Pancreas (tissue), 10 donors: ENCODE measurements around the gene NIBAN1. TPM values are rescaled to one million over a fixed set of nuclear protein-coding genes. Genes with fewer than 3 reads are reported as not detected.
A peak's percentile ranks its signal among the peaks of the same experiment; 100 is the strongest.

Experiments used
- ATAC-seq, 4 donors: fragments of 200-7000 bp; cut with Tn5 transposase; one replicate each; pipeline versions ENCODE4 v1.8.0 to v1.9.1; 2020; ENCODE audit warnings: mild to moderate bottlenecking in 4 of 4, moderate library complexity in 4 of 4
- DNase-seq, 6 donors: peaks; one replicate each; pipeline ENCODE4 v3.0.0-alpha.2; 2020
- FAIRE-seq: peaks from 2 replicates; lab custom pipeline; 2012; peaks lifted over from hg19 to GRCh38; lab: Jason Lieb, UNC
- H3K27ac ChIP-seq, 4 donors: fragments of 200-600 bp; sonication (generic); 1 replicate in 3 of 4; 2 replicates in 1 of 4; pipeline versions ENCODE4 v1.5.0 to v1.8.0; 2020
- H3K27me3 ChIP-seq, 4 donors: fragments of 200-600 bp; one replicate each; pipeline ENCODE4 v1.8.0; 2021
- H3K36me3 ChIP-seq, 3 donors: fragments of 200-600 bp; sonication (generic) in 1 of 3; one replicate each; pipeline versions ENCODE4 v1.5.0 to v1.8.0; 2020 to 2021
- H3K4me1 ChIP-seq, 3 donors: fragments of 200-600 bp; one replicate each; pipeline ENCODE4 v1.8.0; 2021
- H3K4me3 ChIP-seq, 4 donors: fragments of 200-600 bp; sonication (generic) in 2 of 4; one replicate each; pipeline versions ENCODE4 v1.5.0 to v1.8.0; 2020 to 2021
- H3K9me3 ChIP-seq, 4 donors: fragments of 200-600 bp; one replicate each; pipeline ENCODE4 v1.8.0; 2021
- CTCF ChIP-seq, 4 donors: fragments of 200-600 bp; sonication (generic) in 3 of 4; IDR thresholded peaks; one replicate each; pipeline versions ENCODE4 v1.5.0 to v1.8.0; 2021; ENCODE audit warnings: antibody characterized with exemption in 4 of 4
- WGBS, 2 donors: extraction: QIAGEN DNeasy Blood & Tissue Kit; methylation state at CpG; one replicate each; pipeline ENCODE4 v1.1.7; 2013; 5-methylcytosine and 5-hydroxymethylcytosine counted together
- intact Hi-C, 3 donors: fragments of 100-400 bp; cut with DNase I; formaldehyde crosslinking; loops; one replicate each; pipeline versions ENCODE4 v1.11.1 to v1.14.2; 2022
- polyA plus RNA-seq, 2 donors: library from polyadenylated mRNA; stranded (reverse); fragments of 200-250 nt; gene quantifications; one replicate each; pipeline ENCODE4 v1.2.3, GENCODE V29; 2013
- total RNA-seq, 6 donors: library from RNA; stranded (reverse); fragmentation: NEBNext Ultra II Directional in 4 of 6; extraction: Animal tissue kit (Norgen Biotek cat#: 25700) in 4 of 6; gene quantifications; one replicate each; pipeline versions ENCODE4 v1.2.1 to v1.2.4, GENCODE V29; 2021 to 2023
- donor health status: healthy with polysubstance abuse.
- donor health status: DM: no; HTN: no; CAD: no; lungs with moderate emphysema.
- donor health status: DM: no; HTN: no; CAD: no.
- donor health status: control.
- donor health status: control.
- donor health status: Bipolar disorder and iron deficiency.
- donor health status: DM: yes; HTN: yes; CAD: no.
- donor health status: DM: no; HTN: no; CAD: no.
- donor health status: DM: no; HTN: no; CAD: no.
- donor health status: DM: yes; HTN: yes; CAD: no.

NIBAN1 gene
- total and polyA plus RNA-seq, 8 donors, result 5.7 to 75.2 (median 52.0) TPM

DNA sequence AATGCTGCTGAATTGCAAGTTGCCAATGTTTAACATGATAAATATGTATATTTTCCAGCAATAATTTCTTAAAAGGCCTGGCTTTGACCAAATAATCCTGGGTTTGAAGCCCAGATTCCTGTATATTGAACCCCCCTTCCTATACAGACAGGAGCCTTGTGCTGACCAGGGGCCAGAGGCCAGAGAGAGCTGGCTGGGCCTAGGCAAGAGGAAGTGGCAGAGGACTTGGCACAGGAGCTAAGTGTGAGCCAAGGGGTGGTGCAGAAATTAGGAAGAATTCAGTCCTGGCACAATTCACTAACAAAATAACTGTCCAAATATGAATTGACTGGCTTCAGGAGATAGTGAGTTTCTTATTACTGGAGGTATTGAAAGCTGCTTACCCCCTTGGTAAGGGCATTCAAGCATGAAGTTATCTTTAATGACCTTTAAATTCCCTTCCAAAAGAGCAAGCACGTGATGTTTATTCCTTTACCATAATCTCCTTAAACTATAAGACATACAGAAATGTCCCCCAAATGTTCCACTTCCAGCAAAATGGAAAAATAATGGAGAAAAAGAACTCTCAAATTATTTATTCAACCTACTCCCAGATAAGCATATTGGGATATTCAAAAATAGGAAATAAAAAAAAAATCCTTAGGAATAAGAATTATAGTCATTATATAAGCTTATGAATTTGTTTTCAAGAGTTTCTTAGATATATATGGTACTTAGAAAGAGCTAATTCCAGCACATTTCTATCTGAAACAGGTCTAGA lies 26.6 kb downstream of the NIBAN1 start:
- Histone ChIP-seq H3K27ac (no peak overlapping the region), H3K9me3 (no peaks in the 10 kb centered on the region), H3K4me3 (no peak overlapping the region), H3K4me1 (peaks cover 0 to 20% (median 3%) of the 10 kb centered on the region in 3 donors), H3K27me3 (no peaks in the 10 kb centered on the region), H3K36me3 (no peaks in the 10 kb centered on the region)
- no peak for DNase-seq
- no peak for TF ChIP-seq CTCF (IDR thresholded peaks at IDR 0.05)
- FAIRE-seq, result no peak
- WGBS, 2 donors, result 20 to 29% methylated on average over 1 of the region's 1 CpG
- peak in 2 of 4 donors; percentile 34 to 58 for ATAC-seq
- intact Hi-C loops, result no loop called here

GRCh38 chr1:184945678-184946412 lies 28.5 kb downstream of the NIBAN1 start:
- intact Hi-C loops, result no loop called here
- Histone ChIP-seq H3K4me1 (peaks cover 0 to 20% (median 7%) of the 10 kb centered on the region in 3 donors), H3K4me3 (no peak overlapping the region), H3K36me3 (no peaks in the 10 kb centered on the region), H3K27me3 (no peaks in the 10 kb centered on the region), H3K9me3 (no peaks in the 10 kb centered on the region), H3K27ac (peak overlapping the region in 2 of 4 donors; percentile 18 to 19)
- TF ChIP-seq CTCF (IDR thresholded peaks at IDR 0.05), result no peak
- no peak for DNase-seq
- 84 to 90% methylated on average over 5 of the region's 5 CpGs for WGBS, 2 donors
- ATAC-seq, result peak in 3 of 4 donors; percentile 50 to 77 (median 65)
- no peak for FAIRE-seq

- WGBS, 2 donors, result 58 to 64% methylated on average over 2 of the region's 2 CpGs
- Histone ChIP-seq H3K27ac (peak overlapping the region in 1 of 4 donors; percentile 19), H3K9me3 (no peaks in the 10 kb centered on the region), H3K4me3 (no peak overlapping the region), H3K27me3 (no peaks in the 10 kb centered on the region), H3K36me3 (no peaks in the 10 kb centered on the region), H3K4me1 (peaks cover 0 to 25% (median 7%) of the 10 kb centered on the region in 3 donors)
- TF ChIP-seq CTCF (IDR thresholded peaks at IDR 0.05), result no peak
- FAIRE-seq (no peak), DNase-seq (no peak), ATAC-seq (peak; percentile 46 to 73 (median 56))
- intact Hi-C loops, result no loop called here
These were observed 29.3 kb downstream of the NIBAN1 start for GRCh38 chr1:184945029-184945428.

- intact Hi-C loops, result no loop called here
- no peak for DNase-seq
- no peak for FAIRE-seq
- TF ChIP-seq CTCF (IDR thresholded peaks at IDR 0.05), result no peak
- ATAC-seq, result no peak
- no peaks in the 10 kb centered on the region for H3K27me3 ChIP-seq
- WGBS, 2 donors, result 85% methylated on average over 2 of the region's 2 CpGs
- H3K27ac ChIP-seq, result no peak overlapping the region
- H3K4me3 ChIP-seq, result no peak overlapping the region
- H3K9me3 ChIP-seq, result no peaks in the 10 kb centered on the region
- no peaks in the 10 kb centered on the region for H3K36me3 ChIP-seq
- peaks cover 0 to 27% (median 7%) of the 10 kb centered on the region in 3 donors for H3K4me1 ChIP-seq
These were observed 30.3 kb downstream of the NIBAN1 start for GRCh38 chr1:184943998-184944397.
